Esophagus muscularis mucosa (tissue), 4 donors: ENCODE measurements around the gene ENTR1. TPM values are rescaled to one million over a fixed set of nuclear protein-coding genes. Genes with fewer than 3 reads are reported as not detected.
A peak's percentile ranks its signal among the peaks of the same experiment; 100 is the strongest.

Experiments
- DNase-seq: peaks from one replicate; pipeline ENCODE4 v3.0.0-alpha.2; 2017; ENCODE audit errors: extremely low spot score
- H3K27ac ChIP-seq, 4 donors: fragments of 200-600 bp; sonication (generic); replicated peaks in 1 of 4; 1 replicate in 3 of 4; 2 replicates in 1 of 4; pipeline ENCODE4 v1.5.1; 2016 to 2019; ENCODE audit warnings: mild to moderate bottlenecking in 1 of 4
- H3K27me3 ChIP-seq, 4 donors: fragments of 200-600 bp; sonication (generic); one replicate each; pipeline versions ENCODE4 v1.5.1 to v1.6.0; 2016 to 2019
- H3K36me3 ChIP-seq, 4 donors: fragments of 200-600 bp; sonication (generic); one replicate each; pipeline ENCODE4 v1.5.1; 2016 to 2019
- H3K4me1 ChIP-seq, 4 donors: fragments of 200-600 bp; sonication (generic); one replicate each; pipeline ENCODE4 v1.5.1; 2016 to 2019
- H3K4me3 ChIP-seq, 4 donors: fragments of 200-600 bp; sonication (generic); 1 replicate in 2 of 4; 2 replicates in 2 of 4; pipeline ENCODE4 v1.5.1; 2016 to 2019; ENCODE audit warnings: mild to moderate bottlenecking in 4 of 4, moderate library complexity in 1 of 4
- H3K9me3 ChIP-seq, 4 donors: fragments of 200-600 bp; sonication (generic); 1 replicate in 3 of 4; 2 replicates in 1 of 4; pipeline ENCODE4 v1.5.1; 2016 to 2019
- CTCF ChIP-seq, 3 experiments: fragments of 200-600 bp in 2 of 3; fragments of 450-650 bp in 1 of 3; sonication (generic) in 2 of 3; IDR thresholded peaks; one replicate each; pipeline ENCODE4 v1.5.1; 2017 to 2019; ENCODE audit warnings: antibody characterized with exemption in 3 of 3, mild to moderate bottlenecking in 2 of 3, moderate library complexity in 1 of 3
- EP300 ChIP-seq: sonication (generic); formaldehyde crosslinking; IDR thresholded peaks from one replicate; pipeline ENCODE4 v1.6.1; 2017; ENCODE audit warnings: antibody characterized with exemption
- POLR2A ChIP-seq: fragments of 450-650 bp; IDR thresholded peaks from one replicate; pipeline ENCODE4 v1.6.1; 2017; ENCODE audit warnings: antibody characterized with exemption, moderate library complexity, mild to moderate bottlenecking, low read depth
- POLR2AphosphoS5 ChIP-seq, 2 donors: sonication (generic); formaldehyde crosslinking; IDR thresholded peaks; one replicate each; pipeline ENCODE4 v1.6.1; 2017; ENCODE audit warnings: antibody characterized with exemption in 2 of 2
- WGBS: methylation state at CpG from one replicate; pipeline ENCODE4 v1.1.5; 2018; 5-methylcytosine and 5-hydroxymethylcytosine counted together
- intact Hi-C: fragments of 100-400 bp; cut with DNase I; formaldehyde crosslinking; loops from one replicate; pipeline ENCODE4 v1.15.1; 2023
- total RNA-seq, 4 donors: library from RNA; depleted of rRNA; stranded (reverse); fragments of >200 nt; gene quantifications; one replicate each; pipeline versions ENCODE4 v1.1.0 to v1.2.1, GENCODE V29; 2016

The ENTR1 gene
- total RNA-seq, 4 donors from 2014 or later = 26.2 to 44.8 (median 37.6) TPM

- WGBS = 48% methylated on average over 20 of the region's 43 CpGs
- Histone ChIP-seq H3K4me1 (peaks cover 32 to 42% (median 37%) of the 10 kb centered on the region in 4 donors), H3K36me3 (peaks cover 0 to 38% (median 28%) of the 10 kb centered on the region in 4 donors), H3K9me3 (no peaks in the 10 kb centered on the region), H3K27ac (peak overlapping the region in 3 of 4 donors; percentile 34 to 96 (median 55)), H3K27me3 (peaks cover 0 to 20% (median 0%) of the 10 kb centered on the region in 4 donors), H3K4me3 (no peak overlapping the region)
- no peak for DNase-seq
- no peak for TF ChIP-seq POLR2A
- peak in 1 of 2 donors; percentile 39 for TF ChIP-seq POLR2AphosphoS5 (IDR thresholded peaks at IDR 0.05)
- TF ChIP-seq CTCF (IDR thresholded peaks at IDR 0.05) = no peak
- TF ChIP-seq EP300 = no peak
- intact Hi-C loops = no loop called here
Observed at GRCh38 chr9:136361047-136361753, 49.2 kb downstream of the ENTR1 start.

GRCh38 chr9:136359774-136360718, 50.4 kb downstream of the ENTR1 start:
- H3K4me3 ChIP-seq = no peak overlapping the region
- WGBS = 77% methylated on average over 19 of the region's 38 CpGs
- DNase-seq = no peak
- H3K9me3 ChIP-seq = no peaks in the 10 kb centered on the region
- peaks cover 0 to 44% (median 34%) of the 10 kb centered on the region in 4 donors for H3K36me3 ChIP-seq
- intact Hi-C loops = no loop called here
- H3K27ac ChIP-seq = peak overlapping the region in 1 of 4 donors; percentile 13
- peaks cover 0 to 12% (median 0%) of the 10 kb centered on the region in 4 donors for H3K27me3 ChIP-seq
- no peak for TF ChIP-seq EP300
- TF ChIP-seq POLR2AphosphoS5 (IDR thresholded peaks at IDR 0.05) = no peak
- H3K4me1 ChIP-seq = peaks cover 41 to 52% (median 46%) of the 10 kb centered on the region in 4 donors

GRCh38 chr9:136358888-136359287, 51.5 kb downstream of the ENTR1 start:
- TF ChIP-seq EP300 (no peak), CTCF (IDR thresholded peaks at IDR 0.05) (no peak), POLR2A (no peak), POLR2AphosphoS5 (IDR thresholded peaks at IDR 0.05) (no peak)
- Histone ChIP-seq H3K9me3 (no peaks in the 10 kb centered on the region), H3K4me3 (no peak overlapping the region), H3K27ac (no peak overlapping the region), H3K27me3 (no peaks in the 10 kb centered on the region), H3K4me1 (peaks cover 42 to 56% (median 50%) of the 10 kb centered on the region in 4 donors), H3K36me3 (peaks cover 0 to 44% (median 34%) of the 10 kb centered on the region in 4 donors)
- 80% methylated on average over 1 of the region's 2 CpGs for WGBS
- DNase-seq = no peak
- intact Hi-C loops = no loop called here

- H3K9me3 ChIP-seq = no peaks in the 10 kb centered on the region
- H3K4me1 ChIP-seq = peaks cover 40 to 57% (median 48%) of the 10 kb centered on the region in 4 donors
- DNase-seq = no peak
- no peak overlapping the region for H3K27ac ChIP-seq
- H3K36me3 ChIP-seq = peaks cover 0 to 44% (median 34%) of the 10 kb centered on the region in 4 donors
- no CpG with 5 or more reads among the region's 29 CpGs for WGBS
- TF ChIP-seq EP300 (no peak), CTCF (IDR thresholded peaks at IDR 0.05) (no peak)
- intact Hi-C loops = no loop called here
- H3K4me3 ChIP-seq = no peak overlapping the region
- no peaks in the 10 kb centered on the region for H3K27me3 ChIP-seq
Observed at GRCh38 chr9:136358016-136358415, 52.4 kb downstream of the ENTR1 start.

DNA sequence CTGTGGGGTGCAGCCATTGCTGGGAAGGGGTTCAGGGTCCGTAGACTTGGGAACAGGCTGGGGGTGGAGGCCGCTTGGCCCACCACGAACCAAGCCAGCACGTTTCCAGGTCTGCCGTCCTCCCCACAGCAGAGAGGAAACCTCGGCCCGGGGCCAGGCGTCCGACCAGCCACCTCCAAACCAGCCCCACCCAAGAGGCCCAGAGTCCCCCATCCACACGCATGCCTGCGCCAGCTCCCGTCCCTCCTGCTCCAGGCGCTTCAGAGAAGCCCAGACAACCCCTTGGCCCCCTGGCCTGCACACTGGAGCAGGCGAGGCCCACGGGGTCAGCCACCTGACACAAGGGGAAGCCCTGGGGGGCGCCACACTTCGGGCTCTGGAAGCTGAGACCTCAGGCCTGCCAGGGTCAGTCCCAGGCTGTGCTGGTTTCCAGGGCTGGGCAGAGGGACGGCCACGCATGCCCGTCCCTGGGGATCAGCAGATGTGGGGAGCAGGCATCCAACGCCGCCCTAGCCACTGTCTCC, 53.1 kb downstream of the ENTR1 start:
- DNase-seq = no peak
- Histone ChIP-seq H3K27ac (no peak overlapping the region), H3K27me3 (no peaks in the 10 kb centered on the region), H3K4me1 (peaks cover 33 to 50% (median 40%) of the 10 kb centered on the region in 4 donors), H3K36me3 (peaks cover 0 to 44% (median 34%) of the 10 kb centered on the region in 4 donors), H3K4me3 (no peak overlapping the region), H3K9me3 (no peaks in the 10 kb centered on the region)
- no peak for TF ChIP-seq POLR2AphosphoS5 (IDR thresholded peaks at IDR 0.05)
- no peak for TF ChIP-seq CTCF (IDR thresholded peaks at IDR 0.05)
- TF ChIP-seq EP300 = no peak
- no peak for TF ChIP-seq POLR2A
- WGBS = 85% methylated on average over 13 of the region's 22 CpGs
- intact Hi-C loops = no loop called here
